Uterus (tissue), 2 donors: ENCODE data around the gene PRL.

Experiments
- CTCF ChIP-seq, 4 experiments: fragments of 200-600 bp in 2 of 4; fragments of 450-650 bp in 2 of 4; sonication (generic) in 2 of 4; IDR thresholded peaks; one replicate each; pipeline ENCODE4 v1.5.1; 2016 to 2019; ENCODE audit warnings: antibody characterized with exemption in 4 of 4, mild to moderate bottlenecking in 2 of 4, moderate library complexity in 1 of 4
- POLR2A ChIP-seq, 2 donors: fragments of 450-650 bp; IDR thresholded peaks; one replicate each; pipeline ENCODE4 v1.6.1; 2016; ENCODE audit warnings: antibody characterized with exemption in 2 of 2, mild to moderate bottlenecking in 1 of 2, moderate library complexity in 1 of 2

- no peak for TF ChIP-seq POLR2A (IDR thresholded peaks at IDR 0.05)
- TF ChIP-seq CTCF (IDR thresholded peaks at IDR 0.05): no peak
These were observed 25.5 kb upstream of the PRL start for GRCh38 chr6:22322103-22323030.
